ENCODE measurements around the gene TP53I3. TPM values are rescaled to one million over a fixed set of nuclear protein-coding genes. Genes with fewer than 3 reads are reported as not detected.

The TP53I3 gene
- total and polyA plus RNA-seq, 2 donors from 2014 or later, result 45.1 to 85.0 TPM

DNA sequence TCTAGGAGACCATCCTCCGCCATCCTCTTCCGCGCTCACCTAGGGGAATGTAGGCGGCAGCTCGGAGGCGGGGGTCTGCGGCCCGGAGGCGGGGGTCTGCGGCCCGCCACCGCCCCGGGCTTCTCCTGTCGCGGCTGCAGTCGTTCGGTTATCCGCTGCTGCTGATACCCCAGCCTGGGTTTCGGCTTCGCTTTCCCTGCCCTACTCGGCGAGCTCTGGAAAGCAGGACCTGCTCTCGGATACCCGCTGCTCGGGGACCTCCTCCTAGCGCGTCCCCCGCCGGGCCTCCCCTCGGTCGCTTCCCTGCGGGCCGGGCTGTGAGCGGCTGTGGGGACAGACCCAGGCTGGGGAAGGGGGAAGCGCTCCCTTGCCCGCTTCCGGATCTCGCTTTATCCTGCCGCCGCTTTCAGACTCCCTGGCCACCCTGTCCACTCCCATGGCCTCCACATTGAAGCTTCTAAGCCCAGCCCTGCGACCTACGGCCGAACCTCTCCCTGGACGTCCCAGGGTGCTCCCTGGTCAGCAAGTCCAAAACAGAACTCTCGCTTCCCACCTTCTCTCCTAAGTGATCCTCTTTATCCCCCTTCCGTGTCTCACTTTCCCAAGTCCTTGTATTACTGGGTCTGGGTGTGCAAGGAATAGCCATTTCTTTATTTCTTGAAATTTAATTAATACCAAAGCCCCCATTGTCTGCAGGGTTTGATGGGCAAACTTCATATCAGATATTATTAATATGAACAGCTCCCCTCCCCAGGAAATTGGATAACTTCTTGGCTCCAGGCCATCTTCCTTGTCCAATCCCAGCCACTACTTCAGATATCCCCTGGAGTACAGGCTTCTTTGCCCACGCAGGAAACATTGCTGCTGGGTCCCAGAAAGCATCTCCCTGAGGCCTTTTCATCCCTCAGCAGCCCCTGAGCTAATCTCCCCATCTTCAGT is 34.3 kb downstream of the TP53I3 start:
- Histone ChIP-seq H3K27me3 (ENCODE audit: control insufficient read depth, insufficient read depth, low read length) (no peaks in the 10 kb centered on the region), H3K9me3 (ENCODE audit: control insufficient read depth in 2 of 3, insufficient read depth in 1 of 3, low read length in 3 of 3) (no peaks in the 10 kb centered on the region), H3K4me3 (ENCODE audit: low read length in 3 of 3) (peak overlapping the region; percentile 51 to 64 (median 54)), H3K9ac (ENCODE audit: low read length in 3 of 3) (peak overlapping the region; percentile 6 to 67 (median 43)), H3K4me1 (ENCODE audit: control insufficient read depth in 2 of 3, insufficient read depth in 2 of 3, low read depth in 1 of 3, low read length in 3 of 3) (peaks cover 0 to 13% (median 8%) of the 10 kb centered on the region in 3 donors), H3K27ac (ENCODE audit: low read depth in 2 of 2, low read length in 2 of 2) (no peak overlapping the region), H3K36me3 (ENCODE audit: control insufficient read depth in 2 of 3, insufficient read depth in 3 of 3, low read length in 3 of 3) (no peaks in the 10 kb centered on the region)
- intact Hi-C loops (cut with DNase I), result no loop called here
- TF ChIP-seq, protein P1, sequence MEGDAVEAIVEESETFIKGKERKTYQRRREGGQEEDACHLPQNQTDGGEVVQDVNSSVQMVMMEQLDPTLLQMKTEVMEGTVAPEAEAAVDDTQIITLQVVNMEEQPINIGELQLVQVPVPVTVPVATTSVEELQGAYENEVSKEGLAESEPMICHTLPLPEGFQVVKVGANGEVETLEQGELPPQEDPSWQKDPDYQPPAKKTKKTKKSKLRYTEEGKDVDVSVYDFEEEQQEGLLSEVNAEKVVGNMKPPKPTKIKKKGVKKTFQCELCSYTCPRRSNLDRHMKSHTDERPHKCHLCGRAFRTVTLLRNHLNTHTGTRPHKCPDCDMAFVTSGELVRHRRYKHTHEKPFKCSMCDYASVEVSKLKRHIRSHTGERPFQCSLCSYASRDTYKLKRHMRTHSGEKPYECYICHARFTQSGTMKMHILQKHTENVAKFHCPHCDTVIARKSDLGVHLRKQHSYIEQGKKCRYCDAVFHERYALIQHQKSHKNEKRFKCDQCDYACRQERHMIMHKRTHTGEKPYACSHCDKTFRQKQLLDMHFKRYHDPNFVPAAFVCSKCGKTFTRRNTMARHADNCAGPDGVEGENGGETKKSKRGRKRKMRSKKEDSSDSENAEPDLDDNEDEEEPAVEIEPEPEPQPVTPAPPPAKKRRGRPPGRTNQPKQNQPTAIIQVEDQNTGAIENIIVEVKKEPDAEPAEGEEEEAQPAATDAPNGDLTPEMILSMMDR (IDR thresholded peaks at IDR 0.05; ENCODE audit: borderline replicate concordance, extremely low read depth, insufficient read depth), result no peak
- FAIRE-seq (no peak), DNase-seq (peak; percentile 50 to 77 (median 55))

DNA sequence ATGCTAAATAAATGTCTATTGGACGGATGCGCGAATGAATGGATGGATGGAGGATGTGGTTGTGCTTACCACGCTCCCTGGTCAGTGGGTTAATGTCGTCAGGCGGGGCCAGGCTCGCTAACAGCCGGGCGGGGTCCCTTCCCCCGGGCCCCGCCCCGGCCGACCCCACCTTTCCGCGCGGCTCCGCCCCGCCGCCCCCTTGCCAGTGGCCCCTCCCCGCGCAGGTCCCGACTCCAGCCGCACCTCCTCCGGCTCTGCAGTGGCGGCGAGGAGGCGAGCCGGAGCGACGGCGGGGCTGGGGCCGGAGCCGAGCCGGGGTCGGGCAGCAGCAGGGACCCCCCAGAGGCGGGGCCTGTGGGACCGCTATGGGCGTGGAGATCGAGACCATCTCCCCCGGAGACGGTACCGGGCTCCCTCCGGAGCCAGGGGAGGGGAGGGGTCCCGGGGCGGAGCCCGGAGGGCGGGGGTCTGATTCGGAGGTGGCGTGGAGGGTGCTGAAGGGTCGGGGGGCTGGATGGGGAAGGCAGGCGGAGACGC is 35.1 kb downstream of the TP53I3 start, which contains the start of gene FKBP1B:
Gene FKBP1B, plus strand, starts transcription at position 257 of the 537 bp plus-strand sequence. Its CDS starts 109 bp downstream, at position 366.
- H3K9ac ChIP-seq (ENCODE audit: low read length in 3 of 3), result peak within 1 kb of the TSS; percentile 6 to 67 (median 43)
- H3K27me3 ChIP-seq (ENCODE audit: control insufficient read depth, insufficient read depth, low read length), result no peaks in the 10 kb centered on the region
- H3K4me1 ChIP-seq (ENCODE audit: control insufficient read depth in 2 of 3, insufficient read depth in 2 of 3, low read depth in 1 of 3, low read length in 3 of 3), result peaks cover 0 to 13% (median 8%) of the 10 kb centered on the region in 3 donors
- peak within 1 kb of the TSS; percentile 51 to 64 (median 54) for H3K4me3 ChIP-seq (ENCODE audit: low read length in 3 of 3)
- intact Hi-C loops (cut with DNase I), result no loop called here
- no peak within 1 kb of the TSS for H3K27ac ChIP-seq (ENCODE audit: low read depth in 2 of 2, low read length in 2 of 2)
- TF ChIP-seq, protein P1 (IDR thresholded peaks at IDR 0.05; ENCODE audit: borderline replicate concordance, extremely low read depth, insufficient read depth), result no peak
- DNase-seq (peak; percentile 67 to 86 (median 77)), FAIRE-seq (no peak)
- no peaks in the 10 kb centered on the region for H3K36me3 ChIP-seq (ENCODE audit: control insufficient read depth in 2 of 3, insufficient read depth in 3 of 3, low read length in 3 of 3)
- no peaks in the 10 kb centered on the region for H3K9me3 ChIP-seq (ENCODE audit: control insufficient read depth in 2 of 3, insufficient read depth in 1 of 3, low read length in 3 of 3)

DNA sequence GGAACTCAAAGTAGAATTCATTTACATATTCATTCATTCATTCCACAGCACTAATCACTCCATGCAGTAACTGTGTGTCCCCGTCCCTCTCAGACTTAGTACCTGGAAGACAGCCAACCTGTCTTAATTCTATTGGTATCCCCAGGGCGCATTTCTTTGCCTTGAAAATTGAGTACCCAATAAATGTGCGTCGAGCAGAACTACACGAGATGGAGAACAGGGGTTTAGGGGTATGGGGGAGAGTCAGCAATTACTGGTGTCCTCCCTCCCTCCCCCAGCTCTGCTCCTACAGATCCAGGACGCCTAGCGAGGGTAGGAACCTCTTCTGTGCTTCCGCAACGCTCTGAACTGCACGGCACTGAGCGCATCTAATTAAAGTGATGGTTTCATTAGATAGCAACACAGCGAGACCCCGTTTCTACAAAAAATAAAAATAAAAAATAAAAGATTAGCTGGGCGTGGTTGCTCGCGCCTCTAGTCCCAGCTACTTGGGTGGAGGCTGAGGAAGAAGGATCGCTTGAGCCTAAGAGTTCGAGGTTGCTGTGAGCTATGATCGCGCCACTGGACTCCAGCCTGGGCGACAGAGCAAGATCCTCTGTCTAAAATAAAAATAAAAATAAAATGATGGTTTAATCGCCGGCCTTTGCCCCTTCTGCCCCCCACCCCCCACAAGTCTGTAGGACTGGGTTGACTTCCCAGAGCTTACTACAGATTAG is 35.7 kb downstream of the TP53I3 start:
- Histone ChIP-seq H3K27me3 (ENCODE audit: control insufficient read depth, insufficient read depth, low read length) (no peaks in the 10 kb centered on the region), H3K4me3 (ENCODE audit: low read length in 3 of 3) (peak overlapping the region; percentile 35 to 64 (median 51)), H3K36me3 (ENCODE audit: control insufficient read depth in 2 of 3, insufficient read depth in 3 of 3, low read length in 3 of 3) (no peaks in the 10 kb centered on the region), H3K27ac (ENCODE audit: low read depth in 2 of 2, low read length in 2 of 2) (no peak overlapping the region), H3K9ac (ENCODE audit: low read length in 3 of 3) (no peak overlapping the region), H3K9me3 (ENCODE audit: control insufficient read depth in 2 of 3, insufficient read depth in 1 of 3, low read length in 3 of 3) (no peaks in the 10 kb centered on the region), H3K4me1 (ENCODE audit: control insufficient read depth in 2 of 3, insufficient read depth in 2 of 3, low read depth in 1 of 3, low read length in 3 of 3) (peaks cover 0 to 13% (median 8%) of the 10 kb centered on the region in 3 donors)
- FAIRE-seq (no peak), DNase-seq (peak in 1 of 5 donors; percentile 5)
- TF ChIP-seq, protein P1 (IDR thresholded peaks at IDR 0.05; ENCODE audit: borderline replicate concordance, extremely low read depth, insufficient read depth), result no peak
- intact Hi-C loops (cut with DNase I), result no loop called here

Measured in kidney (tissue), 14 donors.